OCI-LY3 (cell line): ENCODE measurements around the gene ASIC3.

ENCODE experiments used
- CTCF ChIP-seq: fragments of 200-600, 300-600 bp; sonication (generic); IDR thresholded peaks from 2 replicates; pipeline ENCODE4 v1.5.1; 2014; ENCODE audit warnings: antibody characterized with exemption, low read length, low read depth
- EZH2phosphoT487 ChIP-seq: fragments of 200-600 bp; shearing (Covaris generic); IDR thresholded peaks from 2 replicates; pipeline ENCODE4 v1.6.1; 2018; ENCODE audit warnings: antibody characterized with exemption, mixed run types, low read depth

GRCh38 chr7:151077705-151078232 lies 29.4 kb downstream of the ASIC3 start:
- no peak for TF ChIP-seq CTCF
- TF ChIP-seq EZH2phosphoT487: no peak
